GM20431 (cell line): ENCODE results near the gene PPP1R14D.

Source experiments
- in situ Hi-C: fragments of 300-500 bp; cut with MseI, MboI; formaldehyde crosslinking; loops from one replicate; pipeline ENCODE4 v1.15.0; 2020; ENCODE audit warnings: low sequenced_read_pairs; ENCODE audit not compliant: unreplicated experiment

Gene PPP1R14D

DNA sequence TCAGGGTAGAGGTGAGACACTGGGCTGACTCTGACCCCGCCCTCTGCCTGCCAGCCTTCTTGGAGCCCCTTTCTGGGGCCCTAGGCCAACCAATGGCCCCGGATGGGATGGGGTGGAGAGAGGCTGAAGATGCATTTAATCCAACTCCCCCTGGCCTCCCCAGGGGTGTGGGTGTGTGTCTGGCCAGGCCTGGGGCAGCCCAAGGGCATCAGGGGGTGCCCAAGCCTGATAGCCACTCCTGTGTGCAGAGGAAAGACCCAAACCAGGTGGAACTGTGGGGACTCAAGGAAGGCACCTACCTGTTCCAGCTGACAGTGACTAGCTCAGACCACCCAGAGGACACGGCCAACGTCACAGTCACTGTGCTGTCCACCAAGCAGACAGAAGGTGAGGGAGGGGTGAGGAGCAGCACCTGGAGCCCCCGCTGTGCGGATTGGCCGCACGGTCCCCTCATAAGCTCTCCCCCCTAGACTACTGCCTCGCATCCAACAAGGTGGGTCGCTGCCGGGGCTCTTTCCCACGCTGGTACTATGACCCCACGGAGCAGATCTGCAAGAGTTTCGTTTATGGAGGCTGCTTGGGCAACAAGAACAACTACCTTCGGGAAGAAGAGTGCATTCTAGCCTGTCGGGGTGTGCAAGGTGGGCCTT, 24.9 kb upstream of the PPP1R14D start:
- in situ Hi-C loops, result no loop called here

DNA sequence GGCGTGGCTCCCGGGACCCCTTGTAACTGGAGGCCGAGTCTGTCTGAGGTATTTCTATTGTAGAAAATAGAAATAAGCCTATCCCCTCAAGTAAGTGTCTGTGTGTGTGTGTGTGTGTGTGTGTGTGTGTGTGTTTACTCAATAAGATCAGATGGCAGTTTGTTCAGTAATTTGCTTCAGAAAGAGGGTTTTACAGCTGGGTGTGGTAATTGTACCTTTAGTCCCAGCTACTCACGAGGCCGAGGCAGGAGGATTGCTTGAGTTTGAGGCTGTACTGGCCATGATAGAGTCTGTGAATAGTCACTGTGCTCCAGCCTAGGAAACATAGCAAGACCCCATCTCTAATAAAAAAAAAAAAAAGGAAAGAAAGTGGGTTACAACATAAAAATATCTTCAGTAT, 24.0 kb upstream of the PPP1R14D start:
- in situ Hi-C loops, result no loop called here

DNA sequence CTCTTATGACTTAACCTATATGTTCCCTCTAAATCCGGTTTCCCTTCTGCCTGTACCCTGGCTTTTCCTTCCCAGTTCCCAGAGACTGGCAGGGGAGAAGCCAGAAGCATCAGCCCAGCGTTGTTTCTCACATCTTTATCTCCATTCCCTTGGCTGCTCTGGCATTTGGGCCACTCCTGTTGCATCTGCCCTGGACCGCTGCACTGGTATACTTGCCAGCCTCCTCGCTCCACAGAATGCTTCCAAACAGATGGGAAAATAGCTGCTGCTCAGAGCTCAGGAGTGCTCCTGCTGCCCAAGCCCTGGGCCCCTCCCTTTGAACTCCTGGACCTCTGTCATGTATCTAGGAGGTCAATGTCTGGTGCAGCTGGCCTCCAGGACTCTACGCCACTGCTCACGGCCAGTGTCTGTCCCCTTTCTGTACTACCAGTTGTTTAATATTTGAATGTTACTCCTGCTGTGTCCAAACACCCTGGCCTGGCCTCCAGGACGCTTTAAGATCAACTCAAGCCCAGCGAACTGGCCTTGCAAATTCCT, 22.1 kb upstream of the PPP1R14D start:
- in situ Hi-C loops, result no loop called here

DNA sequence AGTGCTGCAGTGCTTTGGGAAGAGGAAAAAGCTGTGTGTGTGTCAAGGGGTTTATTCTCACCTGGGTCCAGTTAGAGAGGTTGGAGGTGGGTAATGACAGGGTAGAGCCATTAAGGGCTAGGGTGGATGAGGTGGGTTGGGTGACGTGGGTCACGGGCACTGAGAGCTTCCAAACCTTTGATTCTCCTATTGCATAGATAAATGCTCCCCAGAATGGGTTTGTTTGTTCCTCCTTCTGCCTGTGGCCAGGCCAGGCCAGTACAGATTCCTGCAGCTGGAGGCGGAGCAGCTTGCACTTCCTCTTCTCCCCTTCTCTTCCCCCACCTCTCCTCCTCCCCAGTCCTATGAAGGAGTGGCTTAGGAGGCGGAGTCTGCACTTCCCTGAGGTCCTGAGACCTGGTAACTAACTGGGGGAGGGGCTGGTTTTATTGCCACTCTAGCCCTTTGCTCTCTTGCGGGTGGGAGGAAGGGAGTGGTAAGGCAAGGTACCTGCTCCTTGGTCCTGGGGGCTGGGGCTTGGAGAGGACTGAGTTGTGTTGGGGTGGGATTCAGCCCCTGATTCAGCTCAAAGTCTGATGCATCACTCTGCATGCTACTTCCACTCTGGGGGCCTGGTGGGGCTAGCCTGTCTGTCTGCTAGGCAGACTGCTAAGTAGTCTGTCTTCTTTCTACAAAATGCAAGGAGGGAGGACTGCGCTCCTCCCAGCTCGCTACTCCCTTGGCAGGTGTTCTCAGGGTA, 18.9 kb upstream of the PPP1R14D start:
- in situ Hi-C loops, result no loop called here

DNA sequence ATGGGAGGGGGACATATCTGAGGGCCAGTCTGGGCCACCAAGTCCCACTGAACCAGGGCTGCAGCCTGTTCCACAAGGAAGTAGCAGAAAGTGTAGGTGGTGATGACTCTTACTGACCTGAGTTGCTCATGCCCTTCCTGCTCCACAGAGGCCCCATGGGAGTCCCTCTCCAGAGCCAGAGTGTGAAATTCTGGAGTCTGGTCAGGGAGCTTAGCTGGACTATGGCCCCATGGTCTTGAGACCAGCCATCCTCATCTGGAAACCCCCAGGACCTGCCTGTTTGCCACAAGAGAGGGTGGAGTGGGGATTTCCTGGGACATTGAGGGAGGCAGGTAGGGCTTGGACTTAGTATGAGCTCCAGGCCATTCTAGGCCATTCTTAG, 18.3 kb upstream of the PPP1R14D start:
- in situ Hi-C loops, result no loop called here

DNA sequence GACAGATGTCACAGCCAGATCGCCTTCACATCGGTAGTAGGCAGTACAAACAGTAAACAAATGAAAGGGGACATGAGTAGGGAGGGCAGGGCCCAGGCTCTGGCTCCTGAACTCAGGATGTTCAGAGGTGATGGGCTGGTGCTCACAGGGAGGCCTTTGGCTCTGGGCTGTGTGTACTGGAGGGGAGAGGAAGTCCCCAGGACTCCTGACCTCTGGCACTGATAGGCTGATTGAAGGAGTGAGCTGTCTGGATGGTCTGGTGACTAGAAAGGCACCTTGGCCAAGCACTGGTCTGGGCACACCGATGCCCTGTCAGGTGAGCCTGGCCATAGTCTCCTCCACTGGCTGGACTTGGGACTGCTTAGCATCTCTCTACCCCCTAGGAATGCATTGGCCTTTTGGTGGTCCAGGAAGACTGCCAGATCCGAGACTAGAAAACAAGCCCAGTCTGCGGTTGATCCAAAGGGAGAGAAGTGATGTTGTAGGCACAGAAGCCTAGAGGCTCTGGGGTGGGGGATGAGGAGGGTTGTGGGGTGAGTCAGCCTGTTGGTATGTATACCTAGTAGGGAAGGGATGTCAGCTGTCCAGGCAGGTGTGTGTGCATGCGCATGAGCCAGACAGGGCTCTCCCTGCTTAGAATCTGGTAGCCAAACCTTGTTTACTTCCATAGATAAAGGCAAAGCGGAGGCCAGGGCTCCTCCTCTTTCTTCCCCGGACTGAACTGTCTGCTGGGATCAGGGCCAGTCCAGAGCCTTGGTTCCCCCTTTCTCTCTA, 17.2 kb upstream of the PPP1R14D start:
- in situ Hi-C loops, result no loop called here

DNA sequence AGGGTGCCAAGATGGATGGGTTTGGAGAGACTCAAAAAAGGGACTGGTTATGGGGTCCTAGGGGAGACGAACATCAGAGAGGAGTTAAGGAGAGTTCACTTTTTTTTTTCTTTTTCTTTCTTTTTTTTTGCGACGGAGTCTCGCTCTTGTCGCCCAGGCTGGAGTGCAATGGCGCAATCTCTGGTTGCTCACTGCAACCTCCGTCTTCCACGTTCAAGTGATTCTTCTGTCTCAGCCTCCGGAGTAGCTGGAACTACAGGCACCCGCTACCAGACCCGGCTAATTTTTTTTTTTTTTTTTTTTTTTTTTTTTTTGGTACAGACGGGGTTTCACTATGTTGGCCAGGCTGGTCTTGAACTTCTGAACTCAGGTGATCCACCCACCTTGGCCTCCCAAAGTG, 16.5 kb upstream of the PPP1R14D start:
- in situ Hi-C loops, result no loop called here

DNA sequence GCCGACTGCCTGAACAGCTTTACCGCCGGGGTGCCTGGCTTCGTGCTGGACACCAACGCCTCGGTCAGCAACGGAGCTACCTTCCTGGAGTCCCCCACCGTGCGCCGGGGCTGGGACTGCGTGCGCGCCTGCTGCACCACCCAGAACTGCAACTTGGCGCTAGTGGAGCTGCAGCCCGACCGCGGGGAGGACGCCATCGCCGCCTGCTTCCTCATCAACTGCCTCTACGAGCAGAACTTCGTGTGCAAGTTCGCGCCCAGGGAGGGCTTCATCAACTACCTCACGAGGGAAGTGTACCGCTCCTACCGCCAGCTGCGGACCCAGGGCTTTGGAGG, 16.2 kb upstream of the PPP1R14D start:
- in situ Hi-C loops, result no loop called here

DNA sequence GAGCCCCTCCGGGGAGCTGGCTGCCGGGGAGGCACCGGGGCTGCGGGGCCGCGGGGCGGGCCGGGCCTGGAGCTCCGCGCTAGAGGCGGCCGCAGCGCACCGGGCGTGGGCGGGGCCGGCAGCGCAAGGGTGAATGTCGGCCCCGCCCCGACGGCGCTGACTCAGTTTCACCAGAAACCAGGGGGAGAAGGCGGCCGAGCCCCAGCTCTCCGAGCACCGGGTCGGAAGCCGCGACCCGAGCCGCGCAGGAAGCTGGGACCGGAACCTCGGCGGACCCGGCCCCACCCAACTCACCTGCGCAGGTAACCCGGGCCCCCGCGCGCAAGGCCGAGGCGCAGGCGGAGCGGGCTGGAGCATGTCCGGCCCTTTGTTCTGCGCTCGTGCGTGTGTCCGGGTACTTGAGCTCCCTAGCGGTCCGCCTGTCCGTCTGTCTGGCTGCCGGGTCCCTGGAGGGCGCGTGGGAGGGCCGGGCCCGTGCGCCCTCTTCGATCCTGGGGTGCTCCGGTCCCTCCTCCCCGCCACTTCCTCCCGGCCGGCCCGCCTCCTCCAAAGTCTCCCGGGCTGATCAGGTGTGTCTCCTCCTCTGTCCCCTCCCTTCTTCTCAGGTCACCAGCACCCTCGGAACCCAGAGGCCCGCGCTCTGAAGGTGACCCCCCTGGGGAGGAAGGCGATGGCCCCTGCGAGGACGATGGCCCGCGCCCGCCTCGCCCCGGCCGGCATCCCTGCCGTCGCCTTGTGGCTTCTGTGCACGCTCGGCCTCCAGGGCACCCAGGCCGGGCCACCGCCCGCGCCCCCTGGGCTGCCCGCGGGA, 15.6 kb upstream of the PPP1R14D start, which contains the start of gene SPINT1:
TSS of gene SPINT1 (plus strand) at position 164 of the 811 bp plus-strand sequence. CDS start at position 671, 507 bp downstream.
- in situ Hi-C loops, result no loop called here

DNA sequence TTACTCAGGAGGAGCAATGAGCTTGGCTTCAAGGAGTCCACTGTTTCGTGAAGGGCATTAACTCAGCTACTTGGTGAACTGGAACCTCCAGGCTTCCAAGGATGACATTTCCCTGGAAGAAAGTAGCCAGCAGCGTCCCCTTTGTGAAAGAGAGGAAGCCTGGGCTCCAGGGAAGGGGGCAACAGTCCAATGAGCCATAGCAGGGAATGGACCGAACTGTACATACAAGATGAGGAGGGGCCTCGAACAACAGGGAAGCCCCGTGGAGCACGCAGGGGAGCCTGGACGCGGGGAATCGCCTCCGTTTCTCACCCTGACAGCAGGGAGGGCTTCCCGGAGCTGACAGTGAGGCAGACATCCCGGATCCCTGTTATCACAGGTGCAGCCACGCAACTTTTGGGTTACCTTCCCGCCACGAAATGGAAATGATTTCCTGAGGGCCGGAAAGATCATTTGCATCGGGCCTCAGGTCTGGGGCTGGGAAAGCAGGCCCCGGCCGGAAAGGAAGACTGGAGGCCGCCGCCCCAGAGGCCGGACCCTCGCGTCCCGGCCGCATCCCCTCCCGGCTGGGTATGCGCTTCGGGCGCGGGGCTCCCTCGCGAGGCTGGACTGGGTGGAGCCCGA, 14.9 kb upstream of the PPP1R14D start:
- in situ Hi-C loops, result no loop called here

DNA sequence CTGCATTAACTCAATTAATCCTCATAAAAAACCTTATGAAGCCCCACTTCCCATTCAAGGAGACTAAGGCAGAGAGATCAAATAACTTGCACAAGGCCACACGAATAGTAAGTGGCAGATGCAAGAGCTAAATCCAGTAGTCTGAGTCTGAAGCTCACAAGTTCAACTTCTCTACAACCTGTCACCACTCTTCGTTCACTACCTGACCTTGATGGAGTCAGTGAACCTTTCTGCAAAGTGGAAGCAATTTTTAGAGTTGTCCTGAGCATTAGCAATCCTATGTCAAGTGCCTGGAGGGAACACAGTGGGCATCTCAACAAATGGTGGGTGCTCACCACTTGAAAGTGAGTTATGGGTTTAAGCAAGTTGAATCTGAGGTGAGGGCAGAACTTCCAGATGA, 13.2 kb upstream of the PPP1R14D start:
- in situ Hi-C loops, result no loop called here

DNA sequence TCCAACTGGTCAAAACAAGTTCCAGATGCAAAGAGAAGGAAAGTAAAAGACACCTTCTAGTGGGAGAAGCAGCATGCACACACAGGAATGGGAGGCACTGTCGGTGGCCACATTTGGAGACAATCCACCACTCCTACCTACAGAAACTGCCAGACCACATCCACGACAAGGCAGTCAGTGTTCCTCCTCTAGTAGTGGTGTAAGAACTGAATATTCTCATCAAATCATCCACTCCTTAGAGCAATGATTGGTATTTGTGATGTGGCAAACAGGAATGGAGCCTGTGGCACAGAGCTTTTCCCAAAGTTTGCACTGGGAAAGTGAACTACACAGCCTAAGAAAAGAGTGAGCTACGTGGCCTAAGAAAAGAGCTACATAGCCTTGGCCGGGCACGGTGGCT, 10.2 kb upstream of the PPP1R14D start:
- in situ Hi-C loops, result no loop called here

DNA sequence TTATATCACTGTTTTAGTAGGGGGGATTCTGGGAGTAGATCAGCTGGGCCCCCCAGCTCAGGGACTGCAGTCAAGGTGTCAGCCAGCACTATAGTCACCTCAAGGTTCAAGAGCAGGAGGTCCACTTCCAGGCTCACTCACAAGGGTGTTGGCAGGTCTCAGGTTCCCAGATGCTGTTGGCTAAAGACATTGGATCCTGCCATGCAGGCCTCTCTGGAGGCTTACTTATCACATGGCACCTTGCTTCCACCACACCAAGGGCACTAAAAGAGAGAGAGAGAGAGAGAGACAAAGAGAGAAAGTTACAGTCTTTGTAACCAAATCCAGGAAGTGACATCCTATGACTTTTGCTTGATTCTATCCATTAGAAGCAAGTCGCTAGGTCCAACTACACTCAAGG, 7.5 kb upstream of the PPP1R14D start:
- in situ Hi-C loops, result no loop called here

DNA sequence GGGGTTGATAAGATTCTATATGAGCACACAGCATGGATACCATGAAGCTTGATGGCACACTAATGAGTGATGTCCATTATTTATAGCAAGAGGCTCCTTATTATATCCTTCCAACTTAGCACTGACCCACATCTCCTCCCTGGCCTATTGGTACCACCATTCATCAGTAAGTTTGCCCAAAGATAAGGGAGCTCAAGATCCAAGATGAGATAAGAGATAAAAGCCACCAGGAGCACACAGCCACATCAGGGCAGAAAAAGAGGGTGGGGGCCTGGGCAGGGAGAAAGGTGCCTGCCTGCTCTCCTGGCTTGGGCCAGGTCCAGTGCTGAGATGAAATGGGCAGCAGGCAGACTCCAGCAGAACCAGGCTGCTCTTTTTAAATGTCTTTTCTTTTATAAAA, 4.4 kb upstream of the PPP1R14D start:
- in situ Hi-C loops, result no loop called here

DNA sequence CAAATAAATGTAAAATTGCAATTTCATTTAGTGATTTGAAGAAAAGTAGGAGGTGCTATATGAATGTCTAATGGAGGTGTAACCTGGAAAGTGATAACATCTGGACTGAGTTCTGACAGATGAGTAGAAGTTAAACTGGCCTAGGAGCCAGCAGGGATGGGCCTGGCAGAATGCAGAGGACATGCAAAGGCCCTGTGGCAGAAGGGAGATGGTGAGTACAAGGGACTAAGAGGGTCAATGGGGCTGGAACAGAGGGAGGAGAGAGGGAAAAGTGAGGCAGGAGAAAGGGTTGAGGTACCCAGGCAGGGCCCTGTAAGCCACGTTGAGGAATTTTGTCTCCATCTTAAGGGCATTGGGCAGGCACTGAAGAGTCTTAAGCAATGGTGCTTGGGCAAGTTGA, 3.4 kb upstream of the PPP1R14D start:
- in situ Hi-C loops, result no loop called here

DNA sequence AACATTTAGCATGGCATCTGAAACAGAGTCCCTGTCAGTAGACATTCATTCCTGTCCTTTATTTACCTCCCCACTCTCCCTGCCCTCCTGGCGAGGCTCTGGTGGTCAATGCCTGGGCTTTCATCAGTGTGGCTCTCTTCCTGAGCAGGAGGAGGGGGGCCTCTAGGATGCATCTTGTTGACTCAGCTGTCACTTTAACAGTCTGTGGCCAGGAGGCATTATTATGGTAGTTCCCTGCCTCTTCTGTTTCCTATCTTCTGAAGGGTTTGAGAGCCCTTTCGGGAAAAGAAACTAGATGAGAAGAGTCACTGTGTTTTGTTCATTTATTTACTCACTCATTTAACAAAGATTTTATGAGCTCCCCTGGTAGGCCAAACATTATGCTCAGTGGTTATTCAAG, 2.4 kb upstream of the PPP1R14D start:
- in situ Hi-C loops, result no loop called here

DNA sequence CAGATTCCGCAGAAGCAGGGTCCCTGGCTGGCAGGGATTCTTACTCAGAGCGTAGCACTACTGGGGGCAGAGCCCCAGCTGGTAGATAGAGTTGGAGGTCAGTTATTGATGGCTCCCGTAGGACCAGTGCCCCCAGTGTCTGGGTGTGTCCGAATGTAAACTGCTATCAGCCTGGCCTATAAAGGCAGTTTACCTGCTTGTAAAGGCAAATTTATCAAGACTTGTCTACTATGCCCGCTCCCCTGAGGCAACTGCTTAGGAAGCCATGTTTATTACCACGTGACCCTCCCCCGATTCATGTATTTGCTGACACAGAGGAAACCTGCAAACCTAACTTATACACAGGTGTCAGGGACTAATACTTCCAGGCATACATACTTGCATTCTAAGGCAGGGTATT, 607 bp upstream of the PPP1R14D start:
- in situ Hi-C loops, result no loop called here

DNA sequence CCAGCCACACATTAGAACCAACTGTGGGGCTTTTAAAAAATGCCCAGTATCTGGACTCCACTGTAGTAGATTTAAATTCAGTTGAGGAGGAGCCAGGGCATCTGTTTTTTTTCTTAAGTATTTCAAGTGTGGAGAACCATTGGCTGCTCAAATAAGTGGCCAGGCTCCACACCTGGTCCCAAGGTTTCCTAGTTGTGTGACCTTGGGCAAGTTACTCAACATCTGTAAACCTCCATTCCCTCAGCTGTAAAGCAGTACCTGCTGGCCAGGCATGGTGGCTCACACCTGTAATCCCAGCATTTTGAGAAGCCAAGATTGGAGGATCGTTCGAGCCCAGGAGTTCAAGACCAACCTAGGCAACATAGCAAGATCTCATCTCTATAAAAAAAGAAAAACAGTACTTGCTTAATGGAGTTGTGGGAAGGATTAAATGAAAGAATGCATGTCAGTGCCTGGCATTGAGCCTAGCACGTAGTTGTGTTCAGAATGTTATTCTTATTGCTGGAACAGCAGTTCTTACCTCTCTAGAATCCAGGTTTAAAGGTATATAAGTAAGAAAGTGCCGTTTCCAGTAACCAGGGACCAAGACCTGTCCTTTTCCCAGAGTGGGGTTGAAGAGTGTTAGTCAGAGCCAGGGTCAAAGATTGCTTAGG, 2.0 kb downstream of the PPP1R14D start:
- in situ Hi-C loops, result no loop called here

DNA sequence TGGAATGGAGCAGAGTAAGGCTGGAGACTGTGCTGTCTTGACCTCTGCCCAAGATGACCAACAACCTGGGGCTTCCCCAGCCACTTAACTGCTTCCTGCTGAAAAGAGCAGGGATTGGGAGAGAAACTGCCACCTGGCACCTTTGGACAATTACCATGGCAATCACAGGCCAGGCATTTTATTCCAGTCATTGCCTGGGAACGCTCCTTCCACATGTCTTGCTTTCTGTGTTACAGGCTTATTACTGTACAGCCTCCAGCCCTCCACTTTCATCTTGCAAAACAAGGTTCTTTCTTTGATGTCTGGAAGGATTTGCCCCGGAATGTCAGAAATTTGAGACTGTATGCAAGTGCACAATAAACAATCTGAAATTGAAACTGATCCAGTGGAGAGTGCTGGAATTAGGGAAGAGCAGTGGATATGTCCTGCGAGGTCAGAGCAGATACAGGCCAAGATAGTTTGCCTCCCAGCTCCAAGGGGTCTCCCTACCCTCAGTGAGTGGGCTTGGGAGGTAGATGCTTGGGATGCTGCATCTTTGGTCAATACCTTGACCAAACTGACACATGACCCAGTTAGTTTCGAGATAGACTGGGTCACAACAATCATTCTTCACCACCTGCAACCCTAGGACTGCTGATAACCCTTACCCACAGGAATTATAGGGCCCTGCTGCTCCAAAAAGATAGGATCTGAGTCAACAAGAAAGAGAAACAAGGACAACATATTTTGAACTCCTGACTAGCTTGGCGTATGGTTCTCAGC, 2.7 kb downstream of the PPP1R14D start:
- in situ Hi-C loops, result no loop called here
